ENCODE data around the gene TRIM14.

TRIM14 gene

DNA sequence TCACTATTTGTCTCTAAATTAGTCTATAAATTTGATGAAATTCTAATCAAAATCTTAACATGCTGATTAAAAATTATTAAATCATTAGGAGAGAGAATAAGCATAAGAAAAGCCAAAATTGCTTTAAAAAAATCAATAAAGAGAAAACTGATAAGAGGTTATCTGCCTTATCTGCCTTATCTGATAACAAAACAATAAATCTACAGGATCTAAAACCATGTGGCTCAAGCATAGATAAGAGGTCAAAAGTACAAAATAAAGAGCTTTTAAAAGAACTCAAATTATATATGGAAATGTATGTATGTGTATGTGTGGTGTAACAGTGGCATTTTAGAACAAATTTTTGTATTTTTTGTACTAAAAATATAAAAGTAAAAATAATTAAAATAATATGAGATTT, 18.6 kb downstream of the TRIM14 start:
- H3K4me2 ChIP-seq (ENCODE audit: low read depth, low read length, poor library complexity, severe bottlenecking) = peak overlapping the region; percentile 34
- no peak overlapping the region for H2AFZ ChIP-seq (ENCODE audit: low read length)
- H3K9me2 ChIP-seq (replicated peaks; ENCODE audit: low read depth, low read length) = no peaks in the 10 kb centered on the region
- no peaks in the 10 kb centered on the region for H4K20me1 ChIP-seq (ENCODE audit: insufficient read depth, low read length, poor library complexity, severe bottlenecking)
- no peaks in the 10 kb centered on the region for H3K9me3 ChIP-seq (ENCODE audit: insufficient read depth, low read depth, low read length)
- TF ChIP-seq, protein P1, sequence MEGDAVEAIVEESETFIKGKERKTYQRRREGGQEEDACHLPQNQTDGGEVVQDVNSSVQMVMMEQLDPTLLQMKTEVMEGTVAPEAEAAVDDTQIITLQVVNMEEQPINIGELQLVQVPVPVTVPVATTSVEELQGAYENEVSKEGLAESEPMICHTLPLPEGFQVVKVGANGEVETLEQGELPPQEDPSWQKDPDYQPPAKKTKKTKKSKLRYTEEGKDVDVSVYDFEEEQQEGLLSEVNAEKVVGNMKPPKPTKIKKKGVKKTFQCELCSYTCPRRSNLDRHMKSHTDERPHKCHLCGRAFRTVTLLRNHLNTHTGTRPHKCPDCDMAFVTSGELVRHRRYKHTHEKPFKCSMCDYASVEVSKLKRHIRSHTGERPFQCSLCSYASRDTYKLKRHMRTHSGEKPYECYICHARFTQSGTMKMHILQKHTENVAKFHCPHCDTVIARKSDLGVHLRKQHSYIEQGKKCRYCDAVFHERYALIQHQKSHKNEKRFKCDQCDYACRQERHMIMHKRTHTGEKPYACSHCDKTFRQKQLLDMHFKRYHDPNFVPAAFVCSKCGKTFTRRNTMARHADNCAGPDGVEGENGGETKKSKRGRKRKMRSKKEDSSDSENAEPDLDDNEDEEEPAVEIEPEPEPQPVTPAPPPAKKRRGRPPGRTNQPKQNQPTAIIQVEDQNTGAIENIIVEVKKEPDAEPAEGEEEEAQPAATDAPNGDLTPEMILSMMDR (conservative IDR thresholded peaks at IDR 0.05; ENCODE audit: low read length) = no peak
- TF ChIP-seq EZH2phosphoT487 (IDR thresholded peaks at IDR 0.05; ENCODE audit: borderline replicate concordance) = no peak
- peaks cover under 1% of the 10 kb centered on the region; the same call in 1 of the 2 replicates for H3K79me2 ChIP-seq (ENCODE audit: insufficient read depth, low read length)
- H3K4me1 ChIP-seq (ENCODE audit: insufficient read depth, low read length, poor library complexity, severe bottlenecking) = peaks cover 46% of the 10 kb centered on the region
- peaks cover 24% of the 10 kb centered on the region; the same call in 1 of the 2 replicates for H3K36me3 ChIP-seq (ENCODE audit: insufficient read depth, low read length)
- no peaks in the 10 kb centered on the region for H3K27me3 ChIP-seq (ENCODE audit: insufficient read depth, low read length, poor library complexity, severe bottlenecking)
- H3F3A ChIP-seq (ENCODE audit: low read depth) = peaks cover 14% of the 10 kb centered on the region
- H3K4me3 ChIP-seq (ENCODE audit: low read length, poor library complexity, severe bottlenecking) = no peak overlapping the region
- H3K9ac ChIP-seq (ENCODE audit: low read depth, low read length, poor library complexity, severe bottlenecking) = peak overlapping the region; percentile 29

- Histone ChIP-seq H3K9me2 (replicated peaks; ENCODE audit: low read depth, low read length) (no peaks in the 10 kb centered on the region), H3K4me2 (ENCODE audit: low read depth, low read length, poor library complexity, severe bottlenecking) (peak overlapping the region; percentile 34), H3K79me2 (ENCODE audit: insufficient read depth, low read length) (no peaks in the 10 kb centered on the region; the same call in 1 of the 2 replicates), H3K9me3 (ENCODE audit: insufficient read depth, low read depth, low read length) (no peaks in the 10 kb centered on the region), H2AFZ (ENCODE audit: low read length) (no peak overlapping the region), H3K4me1 (ENCODE audit: insufficient read depth, low read length, poor library complexity, severe bottlenecking) (peaks cover 43% of the 10 kb centered on the region), H3K36me3 (ENCODE audit: insufficient read depth, low read length) (peaks cover 27% of the 10 kb centered on the region; the same call in 1 of the 2 replicates), H3K27me3 (ENCODE audit: insufficient read depth, low read length, poor library complexity, severe bottlenecking) (no peaks in the 10 kb centered on the region), H3K9ac (ENCODE audit: low read depth, low read length, poor library complexity, severe bottlenecking) (peak overlapping the region; percentile 29), H3F3A (ENCODE audit: low read depth) (peaks cover 14% of the 10 kb centered on the region), H4K20me1 (ENCODE audit: insufficient read depth, low read length, poor library complexity, severe bottlenecking) (no peaks in the 10 kb centered on the region), H3K4me3 (ENCODE audit: low read length, poor library complexity, severe bottlenecking) (no peak overlapping the region)
- TF ChIP-seq, protein P1 (conservative IDR thresholded peaks at IDR 0.05; ENCODE audit: low read length) = no peak
- TF ChIP-seq EZH2phosphoT487 (IDR thresholded peaks at IDR 0.05; ENCODE audit: borderline replicate concordance) = no peak
Observed at GRCh38 chr9:98099898-98100297, 19.1 kb downstream of the TRIM14 start.

GRCh38 chr9:98099346-98099745, 19.7 kb downstream of the TRIM14 start:
- peak overlapping the region; percentile 34 for H3K4me2 ChIP-seq (ENCODE audit: low read depth, low read length, poor library complexity, severe bottlenecking)
- TF ChIP-seq EZH2phosphoT487 (IDR thresholded peaks at IDR 0.05; ENCODE audit: borderline replicate concordance) = no peak
- TF ChIP-seq, protein P1 (conservative IDR thresholded peaks at IDR 0.05; ENCODE audit: low read length) = no peak
- no peaks in the 10 kb centered on the region for H3K9me2 ChIP-seq (replicated peaks; ENCODE audit: low read depth, low read length)
- no peaks in the 10 kb centered on the region for H3K9me3 ChIP-seq (ENCODE audit: insufficient read depth, low read depth, low read length)
- H3K4me1 ChIP-seq (ENCODE audit: insufficient read depth, low read length, poor library complexity, severe bottlenecking) = peaks cover 38% of the 10 kb centered on the region
- H2AFZ ChIP-seq (ENCODE audit: low read length) = no peak overlapping the region
- no peaks in the 10 kb centered on the region for H3K79me2 ChIP-seq (ENCODE audit: insufficient read depth, low read length)
- H3K36me3 ChIP-seq (ENCODE audit: insufficient read depth, low read length) = peaks cover 27% of the 10 kb centered on the region; the same call in 1 of the 2 replicates
- H3K4me3 ChIP-seq (ENCODE audit: low read length, poor library complexity, severe bottlenecking) = no peak overlapping the region
- H3F3A ChIP-seq (ENCODE audit: low read depth) = peaks cover 14% of the 10 kb centered on the region
- no peaks in the 10 kb centered on the region for H3K27me3 ChIP-seq (ENCODE audit: insufficient read depth, low read length, poor library complexity, severe bottlenecking)
- no peaks in the 10 kb centered on the region for H4K20me1 ChIP-seq (ENCODE audit: insufficient read depth, low read length, poor library complexity, severe bottlenecking)
- H3K9ac ChIP-seq (ENCODE audit: low read depth, low read length, poor library complexity, severe bottlenecking) = peak overlapping the region; percentile 29
